Activated CD8-positive, alpha-beta memory T cell treated with anti-CD3 and anti-CD28 coated beads for 4 hours (primary cell): Measurements from ENCODE around the gene HELT.
"Not testable (repeated sequence)": the region's sequence is repeated elsewhere in the genome, so short reads cannot be mapped to it uniquely, and the experiment has no call there.

Experiments used
- DNase-seq, 2 donors: peaks; one replicate each; pipeline ENCODE4 v3.0.0-alpha.2; 2020; ENCODE audit warnings: low read depth in 2 of 2

HELT gene

GRCh38 chr4:185036019-185036418, 17.7 kb downstream of the HELT start:
- DNase-seq: no peak

- DNase-seq: no peak
Measured at GRCh38 chr4:185036842-185037241, 18.6 kb downstream of the HELT start.

GRCh38 chr4:185039508-185040273, 21.4 kb downstream of the HELT start:
- peak in 1 of 2 donors; percentile 9 for DNase-seq

- no peak for DNase-seq
Measured at GRCh38 chr4:185040523-185040922, 22.2 kb downstream of the HELT start.

GRCh38 chr4:185050286-185050685, 32.0 kb downstream of the HELT start:
- DNase-seq: not testable (repeated sequence)

GRCh38 chr4:185051283-185051682, 33.0 kb downstream of the HELT start:
- not testable (repeated sequence) for DNase-seq

- no peak for DNase-seq
Measured at GRCh38 chr4:185053746-185054145, 35.5 kb downstream of the HELT start.

GRCh38 chr4:185054272-185054671, 36.0 kb downstream of the HELT start:
- DNase-seq: no peak

- DNase-seq: no peak
Measured at GRCh38 chr4:185054886-185055285, 36.6 kb downstream of the HELT start.

- no peak for DNase-seq
Measured at GRCh38 chr4:185061610-185062009, 43.3 kb downstream of the HELT start.

- DNase-seq: no peak
Measured at GRCh38 chr4:185062606-185063005, 44.3 kb downstream of the HELT start.

GRCh38 chr4:185066179-185066578, 47.9 kb downstream of the HELT start:
- no peak for DNase-seq

GRCh38 chr4:185068837-185069236, 50.5 kb downstream of the HELT start:
- DNase-seq: no peak
